Spinal cord (tissue), 10 donors: ENCODE measurements around the gene ACO1. TPM values are rescaled to one million over a fixed set of nuclear protein-coding genes. Genes with fewer than 3 reads are reported as not detected.
"Not testable (repeated sequence)": the region's sequence is repeated elsewhere in the genome, so short reads cannot be mapped to it uniquely, and the experiment has no call there.

Experiments used
- DNase-seq, 6 donors: peaks; one replicate each; pipeline versions ENCODE4 v3.0.0 to v3.0.0-alpha.2; 2013 to 2015; ENCODE audit warnings: low spot score in 6 of 6, low read depth in 4 of 6
- H3K27ac ChIP-seq: one replicate; pipeline ENCODE4 v1.5.1; 2013; ENCODE audit warnings: low read depth, low read length, control low read depth
- H3K27me3 ChIP-seq: one replicate; pipeline ENCODE4 v1.6.1; 2013; ENCODE audit warnings: low read length; ENCODE audit not compliant: control insufficient read depth, insufficient read depth
- H3K36me3 ChIP-seq: one replicate; pipeline ENCODE4 v1.6.1; 2013; ENCODE audit warnings: low read length; ENCODE audit not compliant: control insufficient read depth, insufficient read depth
- H3K4me1 ChIP-seq: one replicate; pipeline ENCODE4 v1.6.1; 2013; ENCODE audit warnings: low read length; ENCODE audit not compliant: control insufficient read depth, insufficient read depth
- H3K4me3 ChIP-seq: one replicate; pipeline ENCODE4 v1.5.1; 2013; ENCODE audit warnings: low read depth, low read length, control low read depth
- H3K9me3 ChIP-seq: one replicate; pipeline ENCODE4 v1.6.1; 2013; ENCODE audit warnings: low read length; ENCODE audit not compliant: control insufficient read depth, insufficient read depth
- WGBS: methylation state at CpG from one replicate; pipeline ENCODE4 v1.1.5; 2013; ENCODE audit warnings: missing lambda C conversion rate; ENCODE audit not compliant: insufficient coverage; 5-methylcytosine and 5-hydroxymethylcytosine counted together
- polyA plus RNA-seq, 2 donors: library from polyadenylated mRNA; unstranded; fragments of 120-200 nt; gene quantifications; one replicate each; pipeline ENCODE4 v1.2.1, GENCODE V29; 2013; ENCODE audit not compliant: insufficient read length in 2 of 2
- total RNA-seq, 2 donors: library from RNA; depleted of rRNA in 1 of 2; stranded (reverse); fragments of 120-200 nt in 1 of 2; fragments of >200 nt in 1 of 2; gene quantifications; one replicate each; pipeline versions ENCODE4 v1.2.3 to v1.2.4, GENCODE V29; 2013 to 2014
- donor health status: healthy.

Gene ACO1
- total and polyA plus RNA-seq, 4 donors = 27.6 to 36.3 (median 28.4) TPM

DNA sequence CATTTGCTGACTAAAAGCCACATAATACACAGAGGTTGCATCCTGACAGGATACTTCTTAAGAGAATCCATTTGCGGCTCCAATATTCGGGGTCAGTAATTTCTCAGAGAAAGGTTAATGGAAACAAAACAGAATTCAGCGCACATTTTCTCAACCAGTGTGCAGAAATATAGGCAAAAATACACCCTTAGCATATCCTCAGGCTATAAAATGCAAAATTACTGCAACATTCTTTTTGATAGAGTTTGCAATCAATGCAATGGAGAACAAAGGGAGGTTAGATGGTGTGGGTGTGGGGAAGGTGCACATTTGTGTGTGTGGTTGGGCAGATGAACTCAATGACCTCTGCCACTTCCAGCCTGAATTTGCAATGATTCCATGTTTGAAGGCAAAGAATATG lies 35.4 kb upstream of the ACO1 start:
- Histone ChIP-seq H3K4me3 (no peak overlapping the region), H3K4me1 (peaks cover 4% of the 10 kb centered on the region), H3K27me3 (no peaks in the 10 kb centered on the region), H3K9me3 (no peaks in the 10 kb centered on the region), H3K36me3 (no peaks in the 10 kb centered on the region), H3K27ac (no peak overlapping the region)
- 76% methylated on average over 2 of the region's 3 CpGs for WGBS
- peak in 1 of 6 donors; percentile 40 for DNase-seq

DNA sequence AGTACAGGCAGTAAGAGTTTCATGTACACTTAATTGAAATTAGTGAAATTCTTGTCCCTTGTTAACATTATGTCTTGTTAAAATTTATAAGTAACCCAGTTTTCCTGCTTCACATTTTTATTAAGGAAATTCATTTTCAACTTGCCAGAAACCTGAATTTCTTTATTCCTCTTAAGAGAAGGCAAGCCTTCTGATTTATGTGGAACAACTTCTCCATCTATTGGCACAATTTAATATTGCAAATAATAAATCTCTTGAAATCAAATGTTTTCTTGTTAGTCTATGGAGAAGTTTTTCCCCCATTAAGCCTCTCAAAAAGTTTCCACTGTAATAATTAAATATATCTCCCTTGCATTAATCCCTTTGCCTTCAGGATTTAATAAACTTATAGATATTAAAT lies 33.8 kb upstream of the ACO1 start:
- Histone ChIP-seq H3K27me3 (no peaks in the 10 kb centered on the region), H3K36me3 (no peaks in the 10 kb centered on the region), H3K4me1 (no peaks in the 10 kb centered on the region), H3K4me3 (no peak overlapping the region), H3K27ac (no peak overlapping the region), H3K9me3 (no peaks in the 10 kb centered on the region)
- peak in 4 of 6 donors; percentile 21 to 88 (median 56) for DNase-seq

GRCh38 chr9:32351845-32352244 lies 32.6 kb upstream of the ACO1 start:
- Histone ChIP-seq H3K4me3 (no peak overlapping the region), H3K27ac (no peak overlapping the region), H3K9me3 (no peaks in the 10 kb centered on the region), H3K4me1 (no peaks in the 10 kb centered on the region), H3K27me3 (no peaks in the 10 kb centered on the region), H3K36me3 (no peaks in the 10 kb centered on the region)
- 100% methylated on average over 2 of the region's 3 CpGs for WGBS
- DNase-seq = no peak

- not testable (repeated sequence) for H3K27ac ChIP-seq, H3K36me3 ChIP-seq, H3K27me3 ChIP-seq, H3K4me1 ChIP-seq, DNase-seq, H3K9me3 ChIP-seq, H3K4me3 ChIP-seq
- no CpG with 5 or more reads among the region's 3 CpGs for WGBS
Observed at GRCh38 chr9:32353476-32353875, 31.0 kb upstream of the ACO1 start.

GRCh38 chr9:32359452-32359851 lies 25.0 kb upstream of the ACO1 start:
- no peak for DNase-seq
- no peak overlapping the region for H3K4me3 ChIP-seq
- no peak overlapping the region for H3K27ac ChIP-seq
- no peaks in the 10 kb centered on the region for H3K36me3 ChIP-seq
- H3K27me3 ChIP-seq = no peaks in the 10 kb centered on the region
- H3K9me3 ChIP-seq = no peaks in the 10 kb centered on the region
- no peaks in the 10 kb centered on the region for H3K4me1 ChIP-seq
- WGBS = no CpG with 5 or more reads among the region's 4 CpGs

DNA sequence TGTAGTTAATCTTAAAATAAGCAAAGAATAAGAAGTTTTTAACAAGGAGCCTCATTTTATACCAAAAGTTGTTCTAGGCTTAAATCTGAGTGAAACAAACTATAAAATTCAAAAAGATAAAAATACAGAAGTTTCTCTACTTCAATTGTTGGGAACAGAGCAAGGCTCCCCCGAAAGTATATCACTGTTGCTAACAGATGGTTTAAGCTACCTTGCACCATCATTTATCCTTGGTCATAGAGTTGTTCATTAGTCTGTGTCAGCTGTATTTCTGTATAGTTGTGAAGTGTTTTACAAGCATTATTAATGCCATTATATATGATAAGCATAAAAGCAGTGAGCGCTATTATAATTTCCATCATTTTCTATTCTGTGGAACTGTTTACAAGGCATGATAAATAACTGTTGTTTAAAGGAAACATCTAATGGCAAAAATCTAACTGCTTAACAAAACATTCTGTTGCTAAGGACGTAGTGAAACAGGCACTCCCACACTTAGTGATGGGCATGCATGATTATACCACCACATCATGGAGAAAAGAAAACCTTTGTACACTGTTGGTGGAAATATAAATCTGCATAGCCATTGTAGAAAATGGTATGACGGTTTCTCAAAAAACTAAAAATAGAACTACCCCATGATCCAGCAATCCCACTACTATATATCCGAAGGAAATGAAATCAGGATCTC lies 23.3 kb upstream of the ACO1 start:
- Histone ChIP-seq H3K4me3 (no peak overlapping the region), H3K36me3 (no peaks in the 10 kb centered on the region), H3K9me3 (no peaks in the 10 kb centered on the region), H3K27me3 (no peaks in the 10 kb centered on the region), H3K27ac (no peak overlapping the region), H3K4me1 (no peaks in the 10 kb centered on the region)
- WGBS = no CpG with 5 or more reads among the region's 5 CpGs
- DNase-seq = no peak

DNA sequence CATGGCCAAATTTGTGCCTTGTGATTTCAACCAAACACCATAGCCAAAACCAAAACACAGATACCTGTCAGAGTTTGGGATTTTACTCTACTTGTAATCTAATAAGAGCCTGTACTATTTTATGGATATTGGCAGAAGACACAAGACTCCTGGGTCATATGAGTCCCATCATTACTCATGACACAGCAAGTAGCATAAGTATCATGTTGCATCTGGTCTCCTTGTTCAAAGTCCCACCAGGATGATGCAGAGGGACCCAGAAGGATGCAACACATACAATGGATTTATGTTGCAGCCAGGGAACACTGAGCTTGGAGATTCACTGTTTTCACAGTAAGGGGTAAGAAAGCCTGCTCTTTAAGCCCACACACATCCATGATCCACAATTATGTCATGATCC lies 13.2 kb upstream of the ACO1 start:
- no peak overlapping the region for H3K4me3 ChIP-seq
- H3K27ac ChIP-seq = no peak overlapping the region
- peaks cover 3% of the 10 kb centered on the region for H3K9me3 ChIP-seq
- no peaks in the 10 kb centered on the region for H3K36me3 ChIP-seq
- DNase-seq = no peak
- no peaks in the 10 kb centered on the region for H3K4me1 ChIP-seq
- H3K27me3 ChIP-seq = no peaks in the 10 kb centered on the region

- no peaks in the 10 kb centered on the region for H3K27me3 ChIP-seq
- no peak for DNase-seq
- 90% methylated on average over 2 of the region's 2 CpGs for WGBS
- H3K36me3 ChIP-seq = no peaks in the 10 kb centered on the region
- peaks cover 3% of the 10 kb centered on the region for H3K9me3 ChIP-seq
- no peak overlapping the region for H3K4me3 ChIP-seq
- no peak overlapping the region for H3K27ac ChIP-seq
- H3K4me1 ChIP-seq = no peaks in the 10 kb centered on the region
Observed at GRCh38 chr9:32371679-32372078, 12.8 kb upstream of the ACO1 start.

DNA sequence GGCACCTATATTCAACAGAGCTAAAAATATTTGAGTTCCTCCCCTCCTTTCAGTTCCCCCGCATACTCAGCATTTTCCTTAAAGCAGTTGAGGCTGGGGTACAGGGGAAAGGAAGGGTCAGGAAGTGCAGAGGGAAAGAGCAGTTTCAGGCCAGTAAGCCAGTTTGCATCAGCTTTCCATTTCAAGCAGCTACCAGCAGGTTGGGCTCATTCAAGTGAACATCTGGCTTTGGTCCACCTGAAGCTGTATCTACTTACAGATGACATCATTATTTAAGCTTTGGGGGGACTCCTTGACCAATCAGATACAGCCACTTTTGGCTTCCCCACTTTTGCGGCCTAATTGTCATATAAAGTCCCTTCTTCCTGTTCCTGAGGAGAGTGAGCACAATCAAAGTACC lies 8.2 kb upstream of the ACO1 start:
- no peak for DNase-seq
- H3K27ac ChIP-seq = no peak overlapping the region
- no peaks in the 10 kb centered on the region for H3K4me1 ChIP-seq
- WGBS = no CpG with 5 or more reads among the region's 2 CpGs
- H3K4me3 ChIP-seq = no peak overlapping the region
- H3K36me3 ChIP-seq = no peaks in the 10 kb centered on the region
- H3K9me3 ChIP-seq = peaks cover 2% of the 10 kb centered on the region
- H3K27me3 ChIP-seq = peaks cover 6% of the 10 kb centered on the region

GRCh38 chr9:32378496-32378895 lies 5.9 kb upstream of the ACO1 start:
- H3K4me3 ChIP-seq = no peak overlapping the region
- no CpG with 5 or more reads among the region's 3 CpGs for WGBS
- DNase-seq = peak in 5 of 6 donors; percentile 47 to 90 (median 51)

More at GRCh38 chr9:32378496-32378895, 5.9 kb upstream of the ACO1 start:
- H3K27ac ChIP-seq = no peak overlapping the region
- peaks cover 22% of the 10 kb centered on the region for H3K27me3 ChIP-seq
- no peaks in the 10 kb centered on the region for H3K9me3 ChIP-seq
- no peaks in the 10 kb centered on the region for H3K4me1 ChIP-seq
- no peaks in the 10 kb centered on the region for H3K36me3 ChIP-seq
